NCI-H748 (cell line): ENCODE data around the gene PMCH.
"Not testable (repeated sequence)": the region's sequence is repeated elsewhere in the genome, so short reads cannot be mapped to it uniquely, and the experiment has no call there.

ENCODE experiments used
- DNase-seq: peaks from one replicate; lab custom pipeline; 2025; ENCODE audit not compliant: unreplicated experiment; lab: John Stamatoyannopoulos, UW

Gene PMCH

GRCh38 chr12:102147062-102147587 lies 50.5 kb downstream of the PMCH start:
- not testable (repeated sequence) for DNase-seq
